H1 (cell line): ENCODE measurements around the gene EPRS1. TPM values are rescaled to one million over a fixed set of nuclear protein-coding genes. Genes with fewer than 3 reads are reported as not detected.

Source experiments
- CTCF ChIA-PET: fragments of 300-600 bp; sonication (Branson Sonifier 250); formaldehyde crosslinking; loops from one replicate; lab custom pipeline; 2021; ENCODE audit not compliant: partially characterized antibody; lab: Charles Lee
- POLR2A ChIA-PET: fragments of 300-600 bp; sonication (Branson Sonifier 250); formaldehyde crosslinking; loops from one replicate; lab custom pipeline; 2021; ENCODE audit warnings: inconsistent platforms; ENCODE audit not compliant: partially characterized antibody; lab: Charles Lee
- DNase-seq, 2 experiments: peaks; one replicate each; pipeline versions ENCODE4 v3.0.0 to v3.0.0-alpha.2; 2010 to 2022; ENCODE audit warnings: low spot score in 2 of 2, low read depth in 1 of 2, mixed read lengths in 1 of 2
- FAIRE-seq: peaks from 2 replicates; lab custom pipeline; 2011; peaks lifted over from hg19 to GRCh38; lab: Jason Lieb, UNC
- H2AFZ ChIP-seq: 2 replicates; pipeline ENCODE4 v1.8.1; 2012; ENCODE audit warnings: low read length, inconsistent platforms
- H2AK5ac ChIP-seq: 2 replicates; pipeline ENCODE4 v1.6.1; 2013; ENCODE audit warnings: low read depth, low read length
- H2BK120ac ChIP-seq: replicated peaks from 2 replicates; pipeline ENCODE3; 2013; ENCODE audit warnings: low read depth, low read length, inconsistent platforms
- H2BK12ac ChIP-seq: 2 replicates; pipeline ENCODE4 v1.6.1; 2013; ENCODE audit warnings: low read depth, low read length
- H2BK15ac ChIP-seq: 2 replicates; pipeline ENCODE4 v1.6.1; 2013; ENCODE audit warnings: low read length
- H2BK20ac ChIP-seq: 2 replicates; pipeline ENCODE4 v1.6.1; 2013; ENCODE audit warnings: low read length
- H2BK5ac ChIP-seq: 2 replicates; pipeline ENCODE4 v1.6.1; 2013; ENCODE audit warnings: low read depth, low read length
- H3K14ac ChIP-seq: 2 replicates; pipeline ENCODE4 v1.6.1; 2013; ENCODE audit warnings: inconsistent platforms; ENCODE audit not compliant: insufficient read length
- H3K18ac ChIP-seq: 2 replicates; pipeline ENCODE4 v1.6.1; 2013; ENCODE audit warnings: low read length; ENCODE audit errors: extremely low read depth
- H3K23ac ChIP-seq: 2 replicates; pipeline ENCODE4 v1.6.1; 2013; ENCODE audit warnings: inconsistent platforms; ENCODE audit not compliant: insufficient read length
- H3K23me2 ChIP-seq: 2 replicates; pipeline ENCODE4 v1.6.1; 2013; ENCODE audit warnings: low read depth, low read length
- H3K27ac ChIP-seq: 2 replicates; pipeline ENCODE4 v1.6.1; 2011; ENCODE audit warnings: low read depth, low read length, inconsistent platforms
- H3K27me3 ChIP-seq, 4 experiments: replicated peaks in 1 of 4; 1 replicate in 1 of 4; 2 replicates in 3 of 4; pipeline versions ENCODE4 v1.6.1 to v1.8.1; 2011 to 2013; ENCODE audit warnings: low read length in 3 of 4, mild to moderate bottlenecking in 3 of 4, inconsistent platforms in 2 of 4, mixed read lengths in 2 of 4, moderate library complexity in 1 of 4; ENCODE audit not compliant: control insufficient read depth in 3 of 4, insufficient read depth in 3 of 4; ENCODE audit errors: extremely low read depth in 1 of 4
- H3K36me3 ChIP-seq, 4 experiments: 2 replicates each; pipeline versions ENCODE4 v1.6.1 to v1.8.1; 2011 to 2013; ENCODE audit warnings: mild to moderate bottlenecking in 4 of 4, low read length in 3 of 4, moderate library complexity in 2 of 4, control low read depth in 1 of 4, inconsistent platforms in 1 of 4; ENCODE audit not compliant: insufficient read depth in 4 of 4, control insufficient read depth in 2 of 4
- H3K4ac ChIP-seq: replicated peaks from 2 replicates; pipeline ENCODE3; 2013; ENCODE audit warnings: low read length, low read depth, mixed read lengths, inconsistent platforms; ENCODE audit not compliant: insufficient read length
- H3K4me1 ChIP-seq, 4 experiments: replicated peaks in 1 of 4; 1 replicate in 1 of 4; 2 replicates in 3 of 4; pipeline versions ENCODE4 v1.6.1 to v1.8.1; 2011 to 2013; ENCODE audit warnings: low read length in 3 of 4, inconsistent platforms in 2 of 4, mixed read lengths in 1 of 4; ENCODE audit not compliant: insufficient read depth in 4 of 4, control insufficient read depth in 3 of 4
- H3K4me2 ChIP-seq, 2 experiments: 2 replicates each; pipeline versions ENCODE4 v1.6.1 to v1.8.1; 2011 to 2013; ENCODE audit warnings: low read depth in 2 of 2, low read length in 2 of 2, control low read depth in 1 of 2, inconsistent platforms in 1 of 2, mild to moderate bottlenecking in 1 of 2; ENCODE audit not compliant: insufficient read depth in 1 of 2
- H3K4me3 ChIP-seq, 4 experiments: fragments of 200-600, 300-600 bp in 1 of 4; sonication (generic), shearing (Covaris generic), sonication (Bioruptor Twin) in 1 of 4; 2 replicates each; pipeline versions ENCODE4 v1.5.1 to v1.8.1; 2011 to 2016; ENCODE audit warnings: low read length in 4 of 4, low read depth in 3 of 4, control low read depth in 2 of 4, inconsistent platforms in 2 of 4, mild to moderate bottlenecking in 2 of 4, mixed read lengths in 1 of 4, moderate library complexity in 1 of 4; ENCODE audit not compliant: insufficient read depth in 2 of 4; ENCODE audit errors: extremely low read depth in 1 of 4
- H3K56ac ChIP-seq: replicated peaks from 2 replicates; pipeline ENCODE3; 2013; ENCODE audit warnings: low read depth, mild to moderate bottlenecking, mixed read lengths, low read length, inconsistent platforms; ENCODE audit not compliant: insufficient read length
- H3K79me1 ChIP-seq: 2 replicates; pipeline ENCODE4 v1.6.1; 2013; ENCODE audit warnings: low read depth, low read length, control low read depth
- H3K79me2 ChIP-seq, 2 experiments: 2 replicates each; pipeline versions ENCODE4 v1.6.1 to v1.8.1; 2012 to 2013; ENCODE audit warnings: low read length in 2 of 2, mild to moderate bottlenecking in 2 of 2, inconsistent platforms in 1 of 2; ENCODE audit not compliant: insufficient read depth in 2 of 2, control insufficient read depth in 1 of 2
- H3K9ac ChIP-seq, 4 experiments: replicated peaks in 1 of 4; 1 replicate in 1 of 4; 2 replicates in 3 of 4; pipeline versions ENCODE4 v1.6.1 to v1.8.1; 2011 to 2013; ENCODE audit warnings: low read depth in 3 of 4, low read length in 3 of 4, control low read depth in 2 of 4, mild to moderate bottlenecking in 2 of 4, moderate library complexity in 2 of 4, inconsistent platforms in 1 of 4; ENCODE audit errors: extremely low read depth in 1 of 4
- H3K9me3 ChIP-seq, 2 experiments: 2 replicates each; pipeline versions ENCODE4 v1.6.1 to v1.8.1; 2012 to 2013; ENCODE audit warnings: mild to moderate bottlenecking in 2 of 2, moderate library complexity in 2 of 2, control low read depth in 1 of 2, inconsistent platforms in 1 of 2, low read depth in 1 of 2, low read length in 1 of 2, mixed read lengths in 1 of 2; ENCODE audit not compliant: insufficient read depth in 2 of 2
- H4K20me1 ChIP-seq, 2 experiments: replicated peaks in 1 of 2; 2 replicates each; pipeline versions ENCODE3 to v1.8.1; 2011 to 2013; ENCODE audit warnings: inconsistent platforms in 2 of 2, low read length in 2 of 2, mild to moderate bottlenecking in 1 of 2; ENCODE audit not compliant: insufficient read depth in 2 of 2, control insufficient read depth in 1 of 2
- H4K5ac ChIP-seq: 2 replicates; pipeline ENCODE4 v1.6.1; 2013; ENCODE audit warnings: low read length, low read depth, mixed read lengths, inconsistent platforms; ENCODE audit not compliant: insufficient read length
- H4K8ac ChIP-seq: 2 replicates; pipeline ENCODE4 v1.8.0; 2013; ENCODE audit warnings: mild to moderate bottlenecking, moderate library complexity, low read length, inconsistent platforms; ENCODE audit not compliant: insufficient read depth; ENCODE audit errors: extremely low read depth
- H4K91ac ChIP-seq: replicated peaks from 2 replicates; pipeline ENCODE3; 2013; ENCODE audit warnings: low read length, mixed read lengths, inconsistent platforms; ENCODE audit not compliant: insufficient read length
- EGR1 ChIP-seq: IDR thresholded peaks from 2 replicates; pipeline ENCODE4 v1.6.1; 2011; ENCODE audit warnings: low read depth, low read length, borderline replicate concordance
- MAFK ChIP-seq: IDR thresholded peaks from 2 replicates; pipeline ENCODE4 v1.6.1; 2012; ENCODE audit warnings: low read depth, mild to moderate bottlenecking, improper control_type of control experiment, low read length
- NRF1 ChIP-seq: IDR thresholded peaks from 2 replicates; pipeline ENCODE4 v1.6.1; 2011; ENCODE audit warnings: mild to moderate bottlenecking, low read depth, low read length, improper control_type of control experiment
- RBBP5 ChIP-seq: IDR thresholded peaks from 2 replicates; pipeline ENCODE4 v1.7.1; 2012; ENCODE audit warnings: low read depth, mild to moderate bottlenecking, inconsistent platforms, low read length, moderate library complexity, borderline replicate concordance
- TAF1 ChIP-seq: IDR thresholded peaks from 2 replicates; pipeline ENCODE4 v1.6.1; 2011; ENCODE audit warnings: mild to moderate bottlenecking, low read depth, low read length
- polyA plus RNA-seq, 7 experiments: library from polyadenylated mRNA; depleted of rRNA in 3 of 7; stranded (reverse) in 5 of 7; unstranded in 2 of 7; fragments of >200 nt in 5 of 7; fragments of 200-250 nt in 2 of 7; gene quantifications; 1 replicate in 5 of 7; 2 replicates in 1 of 7; 4 replicates in 1 of 7; pipeline versions ENCODE4 v1.2.1 to v1.2.3, GENCODE V29; 2011 to 2013; ENCODE audit warnings: missing spikeins in 2 of 7, mixed read lengths in 2 of 7
- total RNA-seq: library from RNA; stranded (reverse); fragmentation: NEBNext Ultra II Directional; extraction: Animal tissue kit (Norgen Biotek cat#: 25700); gene quantifications from 2 replicates; pipeline ENCODE4 v1.2.1, GENCODE V29; 2021

EPRS1 gene
- total and polyA plus RNA-seq, 2 of the 8 experiments (the other 6 are each of a cell fraction or from before 2014, with no cell fraction given), result 38.4 to 171 TPM

GRCh38 chr1:220011620-220012019, 34.7 kb downstream of the EPRS1 start:
- no peak for DNase-seq
- TF ChIP-seq TAF1 (no peak), RBBP5 (no peak), NRF1 (no peak), EGR1 (no peak), MAFK (no peak)
- TF ChIP-seq, all 59 proteins: peak for 0
- H3K4me1 ChIP-seq, result no peaks in the 10 kb centered on the region
- no peak overlapping the region for H2AFZ ChIP-seq
- no peak overlapping the region for H4K91ac ChIP-seq
- no peak overlapping the region for H3K18ac ChIP-seq
- no peak overlapping the region for H3K23ac ChIP-seq
- H3K23me2 ChIP-seq, result no peaks in the 10 kb centered on the region
- H2BK20ac ChIP-seq, result no peak overlapping the region
- H2BK5ac ChIP-seq, result no peak overlapping the region
- no peak overlapping the region for H3K14ac ChIP-seq
- no peak overlapping the region for H2BK120ac ChIP-seq
- no peak overlapping the region for H4K5ac ChIP-seq
- no peak overlapping the region for H3K27ac ChIP-seq
- no peak overlapping the region for H3K4ac ChIP-seq
- H4K20me1 ChIP-seq, result no peaks in the 10 kb centered on the region
- H3K27me3 ChIP-seq, result no peaks in the 10 kb centered on the region
- H2BK12ac ChIP-seq, result no peak overlapping the region
- H3K4me2 ChIP-seq, result no peak overlapping the region
- H2BK15ac ChIP-seq, result no peak overlapping the region
- CTCF ChIA-PET, result interaction anchor here (0.5 to 3.4 kb wide), 10 partner anchors 13 to 176 kb away, joined by 3 to 21 read pairs (median 3); no protein-coding TSS in a partner anchor
- FAIRE-seq, result no peak
- H3K79me2 ChIP-seq, result no peaks in the 10 kb centered on the region
- no peak overlapping the region for H4K8ac ChIP-seq
- POLR2A ChIA-PET, result no interaction called here
- H3K36me3 ChIP-seq, result peaks cover 0 to 32% (median 17%) of the 10 kb centered on the region in 4 experiments; a peak in 5 of 8 replicates
- no peak overlapping the region for H2AK5ac ChIP-seq
- H3K56ac ChIP-seq, result no peak overlapping the region
- H3K9me3 ChIP-seq, result no peaks in the 10 kb centered on the region
- H3K79me1 ChIP-seq, result no peaks in the 10 kb centered on the region
- H3K4me3 ChIP-seq, result no peak overlapping the region
- H3K9ac ChIP-seq, result no peak overlapping the region
